ENCODE results near the gene COA3. TPM values are rescaled to one million over a fixed set of nuclear protein-coding genes. Genes with fewer than 3 reads are reported as not detected.
A peak's percentile ranks its signal among the peaks of the same experiment; 100 is the strongest.

The COA3 gene
- total and polyA plus RNA-seq, 4 donors: 55.7 to 142 (median 76.7) TPM

DNA sequence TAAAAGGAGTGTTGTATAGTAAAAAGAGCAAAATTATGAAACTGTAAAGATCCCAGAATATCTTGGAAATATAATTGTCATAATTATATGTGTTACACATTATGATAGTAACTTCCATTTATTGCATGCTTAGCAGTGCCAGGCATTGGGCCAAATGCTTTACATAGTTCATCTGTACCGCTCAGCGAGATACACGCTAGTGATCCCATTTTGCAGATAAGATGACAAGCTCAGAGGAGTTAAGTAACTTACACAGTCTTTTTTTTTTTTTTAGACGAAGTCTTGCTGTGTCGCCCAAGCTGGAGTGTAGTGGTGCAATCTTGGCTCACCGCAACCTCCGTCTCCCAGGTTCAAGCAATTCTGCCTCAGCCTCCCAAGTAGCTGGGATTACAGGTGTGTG lies 46.9 kb downstream of the COA3 start:
- H3K9me3 ChIP-seq (ENCODE audit: control insufficient read depth in 4 of 4, insufficient read depth in 3 of 4, low read length in 3 of 4): no peaks in the 10 kb centered on the region
- no peak overlapping the region for H3K27ac ChIP-seq (ENCODE audit: low read depth in 1 of 2, low read length in 1 of 2)
- H3K4me3 ChIP-seq: no peak overlapping the region
- H3K4me1 ChIP-seq (ENCODE audit: control insufficient read depth in 5 of 5, insufficient read depth in 5 of 5, low read length in 5 of 5): peaks cover 0 to 36% (median 10%) of the 10 kb centered on the region in 5 donors
- no peaks in the 10 kb centered on the region for H3K27me3 ChIP-seq (ENCODE audit: control insufficient read depth in 3 of 3, insufficient read depth in 3 of 3, low read length in 2 of 3)
- peak overlapping the region in 1 of 2 donors; percentile 23 for H3K9ac ChIP-seq (ENCODE audit: insufficient read depth in 1 of 2, low read length in 2 of 2)
- no peaks in the 10 kb centered on the region for H3K36me3 ChIP-seq (ENCODE audit: control insufficient read depth in 4 of 4, insufficient read depth in 4 of 4, low read length in 4 of 4)
- TF ChIP-seq, protein P1, sequence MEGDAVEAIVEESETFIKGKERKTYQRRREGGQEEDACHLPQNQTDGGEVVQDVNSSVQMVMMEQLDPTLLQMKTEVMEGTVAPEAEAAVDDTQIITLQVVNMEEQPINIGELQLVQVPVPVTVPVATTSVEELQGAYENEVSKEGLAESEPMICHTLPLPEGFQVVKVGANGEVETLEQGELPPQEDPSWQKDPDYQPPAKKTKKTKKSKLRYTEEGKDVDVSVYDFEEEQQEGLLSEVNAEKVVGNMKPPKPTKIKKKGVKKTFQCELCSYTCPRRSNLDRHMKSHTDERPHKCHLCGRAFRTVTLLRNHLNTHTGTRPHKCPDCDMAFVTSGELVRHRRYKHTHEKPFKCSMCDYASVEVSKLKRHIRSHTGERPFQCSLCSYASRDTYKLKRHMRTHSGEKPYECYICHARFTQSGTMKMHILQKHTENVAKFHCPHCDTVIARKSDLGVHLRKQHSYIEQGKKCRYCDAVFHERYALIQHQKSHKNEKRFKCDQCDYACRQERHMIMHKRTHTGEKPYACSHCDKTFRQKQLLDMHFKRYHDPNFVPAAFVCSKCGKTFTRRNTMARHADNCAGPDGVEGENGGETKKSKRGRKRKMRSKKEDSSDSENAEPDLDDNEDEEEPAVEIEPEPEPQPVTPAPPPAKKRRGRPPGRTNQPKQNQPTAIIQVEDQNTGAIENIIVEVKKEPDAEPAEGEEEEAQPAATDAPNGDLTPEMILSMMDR (IDR thresholded peaks at IDR 0.05; ENCODE audit: control extremely low read depth, extremely low read depth): no peak
- ATAC-seq (ENCODE audit: insufficient read depth, low FRiP score) (no peak), DNase-seq (peak in 1 of 3 donors; percentile 65)
- WGBS, 2 donors: 66 to 68% methylated on average over 7 of the region's 7 CpGs

DNA sequence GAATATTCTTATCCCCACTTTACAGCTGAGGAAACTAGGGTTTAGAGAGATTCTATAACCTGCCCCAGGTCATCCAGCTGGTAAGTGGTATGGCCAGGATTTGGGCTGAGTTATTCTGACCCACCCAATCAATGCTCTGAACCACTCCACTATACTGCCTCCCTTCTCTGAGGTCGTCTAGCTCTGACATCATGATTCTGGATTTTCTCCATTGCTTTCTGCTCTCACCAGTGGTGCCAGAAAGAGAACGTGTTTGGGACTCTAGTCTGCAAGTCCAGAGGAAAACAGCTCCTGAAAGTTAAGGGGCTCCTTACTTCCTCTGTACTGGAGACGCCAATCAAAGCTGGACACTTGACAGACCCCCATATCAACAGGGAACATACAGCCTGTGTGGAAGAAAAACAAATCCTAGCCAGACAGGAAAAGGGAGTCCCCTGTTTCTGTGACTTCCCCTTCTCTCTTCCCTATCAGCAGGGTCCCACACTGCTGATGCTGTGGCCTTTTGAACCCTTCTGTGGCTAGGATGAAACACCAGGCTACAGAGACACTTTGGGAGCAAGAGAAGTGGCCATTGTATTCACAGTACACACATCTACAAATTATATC lies 47.7 kb downstream of the COA3 start:
- Histone ChIP-seq H3K27me3 (ENCODE audit: control insufficient read depth in 3 of 3, insufficient read depth in 3 of 3, low read length in 2 of 3) (no peaks in the 10 kb centered on the region), H3K27ac (ENCODE audit: low read depth in 1 of 2, low read length in 1 of 2) (peak overlapping the region in 1 of 2 donors; percentile 67), H3K36me3 (ENCODE audit: control insufficient read depth in 4 of 4, insufficient read depth in 4 of 4, low read length in 4 of 4) (no peaks in the 10 kb centered on the region), H3K4me1 (ENCODE audit: control insufficient read depth in 5 of 5, insufficient read depth in 5 of 5, low read length in 5 of 5) (peaks cover 0 to 36% (median 10%) of the 10 kb centered on the region in 5 donors), H3K9me3 (ENCODE audit: control insufficient read depth in 4 of 4, insufficient read depth in 3 of 4, low read length in 3 of 4) (no peaks in the 10 kb centered on the region), H3K4me3 (no peak overlapping the region), H3K9ac (ENCODE audit: insufficient read depth in 1 of 2, low read length in 2 of 2) (no peak overlapping the region)
- WGBS, 2 donors: 7 to 12% methylated on average over 3 of the region's 3 CpGs
- ATAC-seq (ENCODE audit: insufficient read depth, low FRiP score) (no peak), DNase-seq (peak in 2 of 3 donors; percentile 38 to 50)
- TF ChIP-seq, protein P1 (IDR thresholded peaks at IDR 0.05; ENCODE audit: control extremely low read depth, extremely low read depth): no peak

DNA sequence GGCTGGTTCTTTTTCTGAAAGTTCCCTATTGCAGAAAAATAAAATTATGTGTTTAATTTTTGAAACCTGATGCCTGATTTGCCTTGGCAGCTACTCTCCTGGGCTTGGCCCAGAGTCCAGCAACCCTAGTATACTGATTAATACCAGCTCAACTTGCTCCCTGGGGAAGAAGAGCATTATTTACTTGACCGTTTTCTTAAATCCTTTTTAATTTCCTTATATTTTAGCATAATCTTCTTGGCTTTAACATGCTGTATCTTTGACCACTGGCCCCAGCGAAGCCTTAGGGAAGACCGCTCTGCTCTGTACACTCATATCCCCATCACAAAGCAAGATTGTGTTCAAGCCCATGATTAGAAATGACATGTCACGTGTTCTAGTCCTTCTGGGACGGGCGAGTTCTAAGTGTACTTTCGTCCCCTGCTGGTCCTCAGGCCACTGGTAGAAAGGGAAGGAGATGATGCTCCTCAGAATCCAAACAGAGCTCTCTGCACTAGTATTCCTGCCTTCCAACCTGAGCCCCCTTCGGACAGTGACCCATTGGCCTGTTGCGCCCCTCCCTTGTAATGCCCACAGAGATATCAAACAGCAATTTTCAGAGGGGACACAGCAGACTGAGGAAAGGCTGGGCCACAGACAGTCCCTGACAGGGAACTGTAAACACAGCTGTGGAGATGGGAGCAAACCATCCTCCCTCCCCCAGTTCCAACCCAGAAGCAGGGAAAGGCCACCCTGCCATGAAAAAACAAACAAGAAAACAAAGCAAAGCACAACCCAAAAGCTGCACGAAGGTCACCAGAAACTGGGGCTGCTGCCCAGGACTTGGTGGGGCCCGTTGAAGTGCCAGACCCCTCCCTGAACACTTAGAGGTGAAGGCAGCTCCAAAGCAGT lies 49.4 kb downstream of the COA3 start:
- Histone ChIP-seq H3K4me1 (ENCODE audit: control insufficient read depth in 5 of 5, insufficient read depth in 5 of 5, low read length in 5 of 5) (peaks cover 0 to 42% (median 13%) of the 10 kb centered on the region in 5 donors), H3K9ac (ENCODE audit: insufficient read depth in 1 of 2, low read length in 2 of 2) (peak overlapping the region in 1 of 2 donors; percentile 53), H3K4me3 (no peak overlapping the region), H3K36me3 (ENCODE audit: control insufficient read depth in 4 of 4, insufficient read depth in 4 of 4, low read length in 4 of 4) (no peaks in the 10 kb centered on the region), H3K9me3 (ENCODE audit: control insufficient read depth in 4 of 4, insufficient read depth in 3 of 4, low read length in 3 of 4) (no peaks in the 10 kb centered on the region), H3K27me3 (ENCODE audit: control insufficient read depth in 3 of 3, insufficient read depth in 3 of 3, low read length in 2 of 3) (no peaks in the 10 kb centered on the region), H3K27ac (ENCODE audit: low read depth in 1 of 2, low read length in 1 of 2) (peak overlapping the region in 1 of 2 donors; percentile 42)
- DNase-seq (peak; percentile 31 to 50 (median 43)), ATAC-seq (ENCODE audit: insufficient read depth, low FRiP score) (no peak)
- TF ChIP-seq, protein P1 (IDR thresholded peaks at IDR 0.05; ENCODE audit: control extremely low read depth, extremely low read depth): no peak
- WGBS, 2 donors: 62 to 81% methylated on average over 11 of the region's 11 CpGs
